SK-N-SH treated with all-trans-retinoic acid at 6 μM for 48 hours (cell line): Measurements from ENCODE around the gene DDX31.

Experiments used
- BACH2 ChIP-seq: fragments of 250-450 bp; sonication (Bioruptor Pico); IDR thresholded peaks from 2 replicates; pipeline ENCODE4 v1.9.0; 2021; ENCODE audit warnings: mild to moderate bottlenecking, borderline replicate concordance
- ESRRG ChIP-seq: fragments of 250-450 bp; sonication (Bioruptor Pico); IDR thresholded peaks from 2 replicates; pipeline ENCODE4 v1.6.1; 2021; ENCODE audit warnings: mild to moderate bottlenecking
- GLIS3 ChIP-seq: fragments of 250-450 bp; sonication (Bioruptor Pico); IDR thresholded peaks from 2 replicates; pipeline ENCODE4 v1.5.0; 2020; ENCODE audit warnings: mild to moderate bottlenecking, moderate library complexity
- OSR1 ChIP-seq: fragments of 250-450 bp; sonication (Bioruptor Pico); IDR thresholded peaks from 2 replicates; pipeline ENCODE4 v1.8.0; 2022; ENCODE audit warnings: moderate library complexity, mild to moderate bottlenecking, inconsistent platforms
- POU6F1 ChIP-seq: fragments of 250-450 bp; sonication (Bioruptor Pico); IDR thresholded peaks from 2 replicates; pipeline ENCODE4 v1.8.0; 2021; ENCODE audit warnings: low read depth, mild to moderate bottlenecking, moderate library complexity, borderline replicate concordance
- ZFP30 ChIP-seq: fragments of 450-650 bp; formaldehyde crosslinking; IDR thresholded peaks from 2 replicates; pipeline ENCODE4 v1.5.0; 2022; ENCODE audit warnings: mild to moderate bottlenecking, moderate library complexity
- TF ChIP-seq, protein P1 (sequence below): fragments of 250-450 bp; sonication (Bioruptor Pico); IDR thresholded peaks from 2 replicates; pipeline ENCODE4 v1.5.1; 2020; ENCODE audit warnings: low read depth, mild to moderate bottlenecking, moderate library complexity
- TF ChIP-seq, protein P2 (sequence below): fragments of 250-450 bp; sonication (Bioruptor Pico); IDR thresholded peaks from 2 replicates; pipeline ENCODE4 v1.8.0; 2020; ENCODE audit warnings: mild to moderate bottlenecking, moderate library complexity, borderline replicate concordance

DNA sequence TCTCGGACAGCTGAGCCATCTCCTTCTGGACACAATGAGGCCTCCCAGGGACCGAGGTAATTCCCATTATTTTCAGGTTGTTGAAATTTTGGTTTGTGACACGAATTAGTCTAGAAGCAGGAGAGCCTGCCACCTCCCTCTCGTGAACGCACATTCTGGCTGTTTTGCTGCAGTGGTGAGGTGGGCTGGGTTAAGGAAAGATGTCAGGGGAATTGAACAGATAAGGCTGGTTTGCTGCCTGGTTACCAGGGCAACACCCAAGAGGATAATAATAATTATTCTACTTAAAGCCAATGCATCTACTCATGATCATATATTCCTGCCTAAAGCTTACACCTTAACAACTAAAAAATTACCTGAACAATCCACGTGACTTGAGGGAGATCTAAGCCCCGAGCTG lies 38.1 kb downstream of the DDX31 start:
- TF ChIP-seq, protein P1, sequence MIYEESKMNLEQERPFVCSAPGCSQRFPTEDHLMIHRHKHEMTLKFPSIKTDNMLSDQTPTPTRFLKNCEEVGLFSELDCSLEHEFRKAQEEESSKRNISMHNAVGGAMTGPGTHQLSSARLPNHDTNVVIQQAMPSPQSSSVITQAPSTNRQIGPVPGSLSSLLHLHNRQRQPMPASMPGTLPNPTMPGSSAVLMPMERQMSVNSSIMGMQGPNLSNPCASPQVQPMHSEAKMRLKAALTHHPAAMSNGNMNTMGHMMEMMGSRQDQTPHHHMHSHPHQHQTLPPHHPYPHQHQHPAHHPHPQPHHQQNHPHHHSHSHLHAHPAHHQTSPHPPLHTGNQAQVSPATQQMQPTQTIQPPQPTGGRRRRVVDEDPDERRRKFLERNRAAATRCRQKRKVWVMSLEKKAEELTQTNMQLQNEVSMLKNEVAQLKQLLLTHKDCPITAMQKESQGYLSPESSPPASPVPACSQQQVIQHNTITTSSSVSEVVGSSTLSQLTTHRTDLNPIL, result no peak
- TF ChIP-seq, protein P2, sequence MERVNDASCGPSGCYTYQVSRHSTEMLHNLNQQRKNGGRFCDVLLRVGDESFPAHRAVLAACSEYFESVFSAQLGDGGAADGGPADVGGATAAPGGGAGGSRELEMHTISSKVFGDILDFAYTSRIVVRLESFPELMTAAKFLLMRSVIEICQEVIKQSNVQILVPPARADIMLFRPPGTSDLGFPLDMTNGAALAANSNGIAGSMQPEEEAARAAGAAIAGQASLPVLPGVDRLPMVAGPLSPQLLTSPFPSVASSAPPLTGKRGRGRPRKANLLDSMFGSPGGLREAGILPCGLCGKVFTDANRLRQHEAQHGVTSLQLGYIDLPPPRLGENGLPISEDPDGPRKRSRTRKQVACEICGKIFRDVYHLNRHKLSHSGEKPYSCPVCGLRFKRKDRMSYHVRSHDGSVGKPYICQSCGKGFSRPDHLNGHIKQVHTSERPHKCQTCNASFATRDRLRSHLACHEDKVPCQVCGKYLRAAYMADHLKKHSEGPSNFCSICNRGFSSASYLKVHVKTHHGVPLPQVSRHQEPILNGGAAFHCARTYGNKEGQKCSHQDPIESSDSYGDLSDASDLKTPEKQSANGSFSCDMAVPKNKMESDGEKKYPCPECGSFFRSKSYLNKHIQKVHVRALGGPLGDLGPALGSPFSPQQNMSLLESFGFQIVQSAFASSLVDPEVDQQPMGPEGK (CRISPR knock-in tag), result no peak
- TF ChIP-seq BACH2 (CRISPR knock-in tag) (no peak), ZFP30 (no peak), GLIS3 (CRISPR knock-in tag) (no peak), OSR1 (CRISPR knock-in tag) (no peak), POU6F1 (CRISPR knock-in tag) (no peak), ESRRG (no peak)
